NT2/D1 (cell line): ENCODE measurements around the gene BABAM2.

Source experiments
- SUZ12 ChIP-seq: IDR thresholded peaks from 2 replicates; pipeline ENCODE4 v1.6.1; 2011; ENCODE audit not compliant: insufficient read length, insufficient read depth; ENCODE audit errors: extremely low read depth
- ZNF274 ChIP-seq: IDR thresholded peaks from 2 replicates; pipeline ENCODE4 v1.6.1; 2011; ENCODE audit warnings: mild to moderate bottlenecking, low read depth, low read length

DNA sequence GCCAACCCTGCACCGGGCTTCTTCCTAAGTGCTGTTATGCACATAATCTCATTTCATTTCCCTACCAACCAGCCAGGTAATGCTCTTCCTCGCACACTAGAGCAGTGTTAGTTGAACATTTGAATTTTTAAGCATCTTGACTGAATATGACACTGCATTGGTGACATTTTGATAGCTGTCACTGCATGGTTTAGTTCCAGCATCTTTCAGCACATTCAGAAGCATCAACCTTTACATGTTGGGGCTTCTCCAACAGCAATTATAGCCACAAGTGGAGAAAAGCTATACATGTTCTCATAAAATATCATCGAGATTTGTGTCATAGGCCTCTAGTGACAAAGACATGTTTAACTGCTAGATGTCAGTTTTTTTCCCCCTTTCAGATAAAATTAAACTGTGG is 272.0 kb downstream of the BABAM2 start:
- TF ChIP-seq SUZ12 (no peak), ZNF274 (no peak)
